GM12874 (cell line): ENCODE results near the gene ANO4.

Experiments
- CTCF ChIP-seq: IDR thresholded peaks from 2 replicates; pipeline ENCODE4 v1.5.1; 2011; ENCODE audit warnings: low read depth, mild to moderate bottlenecking, control low read depth, low read length, moderate library complexity; ENCODE audit not compliant: insufficient read depth

Gene ANO4

GRCh38 chr12:100867639-100868393 is 73.2 kb downstream of the ANO4 start:
- no peak for TF ChIP-seq CTCF

GRCh38 chr12:100868487-100868886 is 73.9 kb downstream of the ANO4 start:
- TF ChIP-seq CTCF: no peak

GRCh38 chr12:100871195-100871734 is 76.7 kb downstream of the ANO4 start:
- no peak for TF ChIP-seq CTCF

GRCh38 chr12:100875156-100875555 is 80.6 kb downstream of the ANO4 start:
- TF ChIP-seq CTCF: no peak

GRCh38 chr12:100875771-100876170 is 81.2 kb downstream of the ANO4 start:
- TF ChIP-seq CTCF: no peak

GRCh38 chr12:100877776-100878175 is 83.2 kb downstream of the ANO4 start:
- TF ChIP-seq CTCF: peak; percentile 43; the same call in 1 of the 2 replicates

GRCh38 chr12:100895192-100895591 is 100.6 kb downstream of the ANO4 start:
- no peak for TF ChIP-seq CTCF
